ENCODE data around the gene SLC43A3. TPM values are rescaled to one million over a fixed set of nuclear protein-coding genes. Genes with fewer than 3 reads are reported as not detected.
"Not testable (repeated sequence)": the region's sequence is repeated elsewhere in the genome, so short reads cannot be mapped to it uniquely, and the experiment has no call there.

The SLC43A3 gene
- total RNA-seq, 1 experiment from 2014 or later = 0.41 TPM

DNA sequence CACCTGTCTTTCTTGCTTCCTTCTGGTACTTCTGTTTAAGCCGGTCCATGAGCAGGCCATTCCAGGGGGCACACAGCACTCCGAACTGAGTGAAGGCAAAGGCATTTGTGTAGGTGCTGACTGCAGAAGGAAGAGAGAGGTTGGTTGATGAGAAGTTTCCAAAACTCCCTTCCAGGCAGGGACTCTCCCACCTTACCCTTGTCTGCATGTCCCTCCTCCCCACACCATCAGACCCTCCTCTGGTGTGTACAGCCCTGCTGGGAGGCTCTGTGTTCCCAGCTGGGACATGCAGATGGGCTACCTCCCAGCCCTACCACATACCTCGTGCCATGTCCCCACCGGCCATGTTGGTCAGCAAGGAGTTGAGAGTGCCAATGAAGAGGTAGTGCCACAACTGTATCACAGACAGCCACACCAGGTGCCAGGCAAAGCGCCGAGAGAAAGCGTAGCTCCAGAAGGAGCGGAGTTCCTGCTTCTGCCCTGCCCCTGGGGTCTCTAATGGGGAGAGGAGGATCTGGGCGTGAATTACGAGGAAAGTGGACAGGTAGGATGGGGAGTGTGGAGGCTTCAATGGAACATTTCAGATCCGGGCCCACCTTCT is 12.2 kb downstream of the SLC43A3 start:
- in situ Hi-C loops (cut with HindIII; ENCODE audit: low pct_unique_long_range_greater_than_20kb, low sequenced_read_pairs) = no loop called here
- no peak for DNase-seq (ENCODE audit: low read depth)

DNA sequence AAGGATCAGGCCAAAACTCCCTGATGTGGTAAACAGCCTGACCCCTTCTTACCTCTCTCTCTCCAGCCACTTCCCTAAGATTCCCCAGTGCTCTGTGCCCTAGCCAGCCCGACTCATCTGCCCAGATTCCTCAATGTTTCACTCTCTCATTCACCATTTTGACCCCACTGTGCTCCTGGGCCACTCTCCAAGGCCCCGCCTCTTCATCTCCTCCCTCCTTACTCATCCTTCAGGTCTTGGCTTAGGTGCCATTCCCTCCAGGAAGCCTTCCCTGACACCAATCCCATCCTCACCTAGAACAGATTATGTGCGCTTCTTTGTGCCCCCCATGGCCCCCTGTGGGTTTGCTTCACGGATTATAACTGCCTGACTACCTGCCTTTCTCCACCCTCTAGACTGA is 13.2 kb downstream of the SLC43A3 start:
- in situ Hi-C loops (cut with HindIII; ENCODE audit: low pct_unique_long_range_greater_than_20kb, low sequenced_read_pairs) = no loop called here
- DNase-seq (ENCODE audit: low read depth) = no peak

DNA sequence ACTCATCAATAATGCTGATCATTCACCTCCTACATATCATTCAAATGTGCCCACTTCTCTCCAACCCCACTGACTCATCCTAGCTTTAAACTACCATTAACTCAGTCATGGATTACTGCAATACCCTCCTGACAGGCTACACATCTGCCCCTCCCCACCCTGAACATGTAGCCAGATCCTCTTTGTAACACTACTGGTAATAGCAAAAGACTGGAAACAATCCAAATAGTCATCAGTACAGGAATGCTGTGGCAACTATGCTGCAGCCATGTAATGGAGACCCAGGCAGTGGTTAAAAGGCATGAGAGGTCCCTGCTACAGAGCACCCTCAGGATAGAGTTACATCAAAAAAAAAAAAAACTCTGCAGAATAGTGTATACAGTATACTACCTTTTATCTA is 16.6 kb downstream of the SLC43A3 start:
- in situ Hi-C loops (cut with HindIII; ENCODE audit: low pct_unique_long_range_greater_than_20kb, low sequenced_read_pairs) = no loop called here
- no peak for DNase-seq (ENCODE audit: low read depth)

DNA sequence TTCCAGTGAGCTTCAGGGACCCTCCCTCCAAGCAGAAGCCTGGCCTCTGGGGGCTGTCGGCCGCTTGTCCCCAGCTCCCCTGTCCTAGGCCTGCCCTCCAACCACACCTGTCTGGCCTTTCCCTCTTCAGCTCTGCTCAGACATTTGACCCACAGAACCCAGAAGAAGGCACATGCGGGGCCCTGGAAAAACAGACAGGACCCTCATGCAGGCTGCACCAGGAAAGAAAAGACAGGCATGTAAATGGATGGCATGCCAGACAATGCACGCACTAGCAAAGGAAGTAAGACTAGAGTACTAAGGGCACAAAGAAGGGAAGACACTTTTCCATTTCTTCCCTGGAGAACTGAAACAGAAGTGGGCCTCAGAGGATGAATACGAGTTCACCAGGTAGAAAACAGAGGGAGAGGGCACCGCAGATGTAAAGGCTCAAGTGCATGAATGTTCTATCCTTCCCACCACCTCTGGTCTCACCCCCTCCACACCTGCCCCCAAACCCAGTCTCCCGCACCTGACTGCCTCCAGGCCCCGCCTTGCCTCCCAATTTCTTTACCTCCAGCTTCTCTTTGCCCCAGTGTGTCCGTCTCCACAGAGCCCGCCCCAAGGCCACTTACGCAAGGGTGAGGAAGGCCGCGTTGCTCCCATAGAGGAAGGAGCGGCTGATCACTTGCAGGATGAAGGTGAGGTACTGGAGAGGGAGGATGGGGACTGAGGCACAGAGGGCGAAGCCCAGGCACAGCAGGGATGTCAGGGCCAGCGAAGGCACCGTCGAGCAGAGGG is 17.4 kb downstream of the SLC43A3 start:
- no peak for DNase-seq (ENCODE audit: low read depth)
- in situ Hi-C loops (cut with HindIII; ENCODE audit: low pct_unique_long_range_greater_than_20kb, low sequenced_read_pairs) = no loop called here

DNA sequence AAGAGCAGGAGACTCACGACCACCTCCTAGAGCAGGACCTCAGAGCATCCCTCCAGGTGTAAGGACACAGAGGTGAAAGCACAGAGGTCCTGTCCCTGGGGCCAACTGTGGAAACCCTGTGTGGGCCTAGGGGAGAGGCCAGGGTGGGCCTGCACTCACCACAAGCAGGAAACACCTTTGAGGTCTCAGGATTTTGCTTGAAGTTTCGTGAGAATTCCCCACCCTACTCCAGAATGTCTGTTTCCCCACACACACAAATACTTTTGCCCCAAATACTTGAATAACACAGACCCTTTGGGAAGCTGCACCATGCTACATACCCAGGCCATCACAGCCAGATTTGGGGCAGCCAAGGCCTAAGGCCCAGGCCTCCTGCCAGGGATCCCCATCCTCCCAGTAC is 18.1 kb downstream of the SLC43A3 start:
- in situ Hi-C loops (cut with HindIII; ENCODE audit: low pct_unique_long_range_greater_than_20kb, low sequenced_read_pairs) = no loop called here

DNA sequence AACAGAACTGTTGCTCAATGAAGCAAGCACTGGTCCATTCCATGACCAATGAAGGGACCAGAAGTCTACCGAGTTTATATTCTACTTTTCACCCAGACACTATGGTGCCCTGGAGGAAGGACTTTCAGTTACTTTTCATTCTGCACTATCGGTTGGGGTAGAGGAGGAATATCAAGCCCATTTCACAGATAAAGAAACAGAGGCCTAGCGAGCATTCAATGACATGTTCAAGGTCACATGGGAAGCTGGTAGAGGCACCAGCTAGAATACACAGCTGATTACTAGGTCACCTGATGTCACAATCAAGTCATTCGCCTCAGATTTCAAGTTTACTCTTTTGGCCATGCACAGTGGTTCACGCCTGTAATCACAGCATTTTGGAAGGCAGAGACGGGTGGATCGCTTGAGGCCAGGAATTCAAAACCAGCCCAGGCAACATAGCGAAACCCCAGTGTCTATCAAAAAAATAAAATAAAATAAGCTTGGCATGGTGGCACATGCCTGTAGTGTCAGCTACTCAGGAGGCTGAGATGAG is 18.9 kb downstream of the SLC43A3 start:
- DNase-seq (ENCODE audit: low read depth) = no peak
- in situ Hi-C loops (cut with HindIII; ENCODE audit: low pct_unique_long_range_greater_than_20kb, low sequenced_read_pairs) = no loop called here

More for the DNA sequence above, 18.1 kb downstream of the SLC43A3 start:
- DNase-seq (ENCODE audit: low read depth) = no peak

DNA sequence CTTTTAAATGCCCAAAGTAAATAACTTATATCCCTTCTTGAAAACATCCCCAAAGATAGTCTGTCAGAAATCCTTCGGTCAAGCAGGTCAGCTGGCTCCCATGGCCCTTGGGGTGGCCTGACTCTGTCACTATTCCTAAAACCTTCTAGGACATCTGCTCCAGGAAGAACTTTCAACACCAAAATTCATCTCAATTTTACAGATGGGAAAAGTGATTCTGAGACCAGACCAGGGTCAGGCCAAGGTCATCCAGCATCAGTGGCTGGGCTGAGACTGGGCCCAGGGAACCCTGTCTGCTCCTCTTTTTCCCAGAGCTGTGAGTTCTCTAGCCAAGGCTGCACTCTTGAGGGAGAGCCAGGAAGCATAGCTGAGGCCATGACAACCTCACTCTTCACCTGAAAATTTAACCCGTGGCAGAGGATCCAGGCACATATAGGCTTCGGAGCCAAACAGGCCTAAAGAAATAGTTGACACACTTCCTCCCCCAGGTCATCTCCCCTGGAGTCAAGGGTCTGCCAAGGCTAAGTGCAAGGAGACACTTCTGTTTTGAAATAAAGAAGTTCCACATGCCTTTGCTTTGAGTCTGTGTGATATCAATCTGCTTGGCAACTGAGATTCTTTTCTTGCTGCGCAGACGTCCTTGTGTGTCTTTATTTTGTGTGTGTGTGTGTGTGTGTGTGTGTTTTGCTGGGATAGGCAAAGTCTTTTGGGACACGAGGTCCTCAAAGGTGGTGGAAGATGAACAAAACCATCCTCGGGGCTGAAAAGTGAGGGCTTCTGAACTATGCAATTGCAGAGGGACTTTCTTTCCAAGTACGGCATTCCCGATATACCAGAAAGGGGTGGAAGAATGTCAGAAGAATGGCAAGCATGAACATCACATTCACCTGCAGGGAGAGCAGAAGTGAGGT is 19.7 kb downstream of the SLC43A3 start:
- no peak for DNase-seq (ENCODE audit: low read depth)
- in situ Hi-C loops (cut with HindIII; ENCODE audit: low pct_unique_long_range_greater_than_20kb, low sequenced_read_pairs) = no loop called here

DNA sequence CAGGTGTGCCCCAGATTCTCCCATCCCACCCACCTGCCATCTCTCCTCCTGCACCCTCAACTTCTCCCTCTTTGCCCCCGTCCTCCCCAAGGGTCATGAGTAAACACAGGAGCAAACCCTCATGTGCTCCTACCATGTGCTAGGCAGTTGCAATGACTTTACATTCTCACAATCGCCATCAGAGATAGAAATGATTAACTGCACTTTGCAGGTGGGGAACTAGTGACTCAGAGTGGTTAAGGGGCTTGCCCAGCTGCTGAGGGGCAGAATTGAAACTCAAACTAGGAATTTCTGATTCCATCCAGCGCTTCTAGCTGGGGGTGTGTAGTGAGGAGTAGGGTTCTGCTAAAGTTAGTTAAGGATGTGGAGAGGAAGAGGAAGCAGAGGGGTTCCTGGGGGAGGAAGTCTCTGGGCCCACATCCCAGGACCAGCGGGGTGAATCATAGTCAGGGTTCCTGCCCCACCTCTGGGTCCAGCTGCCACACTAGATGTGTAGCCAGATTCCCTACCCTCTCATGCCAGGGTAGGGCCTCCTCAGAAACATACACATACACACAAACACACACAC is 20.5 kb downstream of the SLC43A3 start:
- in situ Hi-C loops (cut with HindIII; ENCODE audit: low pct_unique_long_range_greater_than_20kb, low sequenced_read_pairs) = no loop called here
- peak; percentile 19 for DNase-seq (ENCODE audit: low read depth)

DNA sequence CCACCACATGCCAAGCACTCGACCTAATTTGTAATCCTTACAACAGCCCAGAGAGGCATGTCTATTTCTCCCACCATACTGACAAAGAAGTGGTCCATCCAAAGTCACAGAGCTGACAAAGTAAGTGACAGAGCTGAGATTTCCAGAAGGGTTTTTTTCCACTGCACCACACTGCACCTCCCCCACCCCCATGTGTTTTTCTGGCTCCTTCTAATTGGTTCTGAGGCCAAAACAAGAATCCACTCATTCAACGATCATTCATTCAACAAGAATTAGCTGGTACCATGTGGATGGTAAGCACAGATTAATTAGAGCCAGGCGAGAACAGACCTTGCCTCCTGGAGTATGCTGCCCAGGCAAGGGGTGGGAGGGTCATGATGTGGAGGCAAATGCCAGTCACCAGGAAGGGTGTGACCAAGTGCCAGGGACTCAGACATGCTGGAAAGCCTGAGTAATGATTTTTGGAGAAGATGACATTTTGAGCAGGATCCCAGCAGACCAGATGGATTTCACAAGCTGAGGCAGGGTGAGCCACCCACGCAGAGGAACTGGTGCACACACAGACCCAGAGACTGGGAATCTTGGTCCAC is 21.6 kb downstream of the SLC43A3 start:
- in situ Hi-C loops (cut with HindIII; ENCODE audit: low pct_unique_long_range_greater_than_20kb, low sequenced_read_pairs) = no loop called here
- no peak for DNase-seq (ENCODE audit: low read depth)

DNA sequence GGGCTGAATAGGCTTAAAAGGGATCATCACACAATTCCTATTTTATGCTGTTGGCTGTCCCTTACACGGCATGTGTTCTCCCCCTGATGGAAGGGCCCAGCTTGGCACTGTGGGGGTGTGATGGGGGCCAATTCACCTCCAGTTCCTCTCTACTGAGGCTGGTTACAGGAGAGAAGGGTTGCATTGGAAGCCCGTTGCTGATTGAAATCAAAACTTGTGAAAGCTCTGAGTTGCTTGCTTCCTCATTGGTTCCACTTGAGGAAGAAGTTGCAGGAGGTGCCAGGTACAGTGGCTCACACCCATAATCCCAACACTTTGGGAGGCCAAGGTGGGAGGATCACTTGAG is 23.1 kb downstream of the SLC43A3 start:
- in situ Hi-C loops (cut with HindIII; ENCODE audit: low pct_unique_long_range_greater_than_20kb, low sequenced_read_pairs) = no loop called here
- no peak for DNase-seq (ENCODE audit: low read depth)

DNA sequence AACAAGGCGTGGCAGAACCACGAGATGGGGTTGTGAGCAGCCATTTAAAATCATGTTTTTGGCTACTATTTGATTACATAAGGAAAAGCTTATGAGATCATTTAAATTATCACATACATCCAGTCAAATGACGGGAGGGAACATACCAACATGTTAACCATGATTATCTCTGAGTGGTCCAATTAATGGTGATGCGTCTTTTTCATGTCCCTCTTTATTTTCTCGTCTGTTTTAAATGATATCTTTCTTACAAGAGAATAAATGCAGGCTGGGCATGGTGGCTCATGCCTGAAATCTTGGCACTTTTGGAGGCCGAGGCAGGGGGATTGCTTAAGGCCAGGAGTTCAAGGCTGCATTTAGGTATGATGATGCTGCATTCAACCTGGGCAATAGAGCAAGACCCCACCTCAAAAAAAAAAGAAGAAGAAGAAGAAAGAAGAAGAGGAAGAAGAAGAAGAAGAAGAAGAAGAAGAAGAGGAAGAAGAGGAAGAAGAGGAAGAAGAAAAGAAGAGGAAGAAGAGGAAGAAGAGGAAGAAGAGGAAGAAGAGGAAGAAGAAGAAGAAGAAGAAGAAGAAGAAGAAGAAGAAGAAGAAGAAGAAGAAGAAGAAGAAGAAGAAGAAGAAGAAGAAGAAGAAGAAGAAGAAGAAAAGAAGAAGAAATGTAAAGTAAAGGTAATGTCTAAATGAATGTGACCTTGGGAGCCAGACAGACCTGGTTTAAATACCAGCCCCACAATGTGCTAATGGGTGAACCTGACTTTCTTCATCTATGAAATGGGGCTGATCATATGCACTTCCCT is 23.7 kb downstream of the SLC43A3 start:
- in situ Hi-C loops (cut with HindIII; ENCODE audit: low pct_unique_long_range_greater_than_20kb, low sequenced_read_pairs) = not testable (repeated sequence)

DNA sequence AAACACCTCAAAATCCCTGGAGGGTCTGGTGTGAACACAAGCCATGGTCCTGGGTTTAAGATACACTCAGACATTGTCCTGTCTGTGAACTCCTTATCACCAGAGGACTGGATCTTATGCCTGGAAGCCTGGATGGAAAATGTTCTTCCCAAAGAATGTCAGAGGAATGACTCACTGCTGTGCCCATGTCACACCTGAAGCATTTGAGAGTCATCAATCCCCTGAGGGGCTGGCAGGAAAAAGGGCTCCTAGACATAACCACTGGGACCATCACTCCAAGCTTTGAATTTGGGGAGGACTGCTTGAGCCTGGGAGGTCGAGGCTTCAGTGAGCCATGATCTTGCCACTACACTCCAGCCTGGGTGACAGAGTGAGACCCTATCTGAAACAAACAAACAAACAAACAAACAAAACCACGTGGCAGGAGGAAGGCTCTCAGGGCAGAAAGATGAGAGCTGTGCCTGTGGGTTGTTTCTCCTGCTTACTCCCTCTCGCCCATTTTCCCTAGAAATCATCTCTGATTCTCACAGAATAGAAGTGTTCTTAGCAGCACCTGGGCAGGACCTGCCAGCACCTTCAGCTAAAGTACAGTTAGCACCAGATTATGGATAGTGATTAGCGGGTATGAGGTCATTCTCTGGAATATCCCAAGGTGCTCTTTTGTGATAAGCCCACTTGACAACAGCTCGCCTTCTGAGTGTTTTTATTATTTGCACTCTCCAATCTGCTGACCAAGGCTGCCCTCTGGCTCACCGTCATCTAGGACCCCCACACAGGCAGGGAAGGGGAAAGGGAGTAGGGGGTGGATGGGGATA is 24.5 kb downstream of the SLC43A3 start:
- no peak for DNase-seq (ENCODE audit: low read depth)
- in situ Hi-C loops (cut with HindIII; ENCODE audit: low pct_unique_long_range_greater_than_20kb, low sequenced_read_pairs) = no loop called here

More for the DNA sequence above, 23.7 kb downstream of the SLC43A3 start:
- not testable (repeated sequence) for DNase-seq (ENCODE audit: low read depth)

DNA sequence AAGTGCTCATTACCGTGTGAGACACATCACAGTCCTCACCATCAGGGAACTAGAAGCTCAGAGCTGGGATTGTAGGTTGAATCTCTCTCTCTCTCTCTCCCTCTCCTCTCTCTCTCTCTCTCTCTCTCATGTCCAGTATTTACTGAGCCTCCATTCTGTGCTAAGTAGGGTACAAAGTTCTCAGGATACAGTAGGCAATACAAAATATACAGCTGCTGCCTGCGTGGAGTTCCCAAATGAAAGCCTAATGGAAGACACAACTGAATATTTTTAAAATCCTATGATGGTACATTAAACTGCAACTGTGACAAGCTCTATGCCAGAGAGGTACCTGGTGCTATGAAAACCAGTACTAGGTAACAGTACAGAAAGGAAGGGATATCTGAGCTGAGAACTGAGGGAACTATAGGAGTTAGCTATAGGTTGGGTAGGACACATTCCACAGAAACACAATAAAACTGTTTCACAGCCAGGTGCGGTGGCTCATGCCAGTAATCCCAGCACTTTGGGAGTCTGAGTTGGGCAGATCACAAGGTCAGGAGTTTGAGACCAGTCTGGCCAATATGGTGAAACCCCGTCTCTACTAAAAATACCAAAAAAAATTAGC is 26.8 kb downstream of the SLC43A3 start:
- DNase-seq (ENCODE audit: low read depth) = no peak
- in situ Hi-C loops (cut with HindIII; ENCODE audit: low pct_unique_long_range_greater_than_20kb, low sequenced_read_pairs) = no loop called here

DNA sequence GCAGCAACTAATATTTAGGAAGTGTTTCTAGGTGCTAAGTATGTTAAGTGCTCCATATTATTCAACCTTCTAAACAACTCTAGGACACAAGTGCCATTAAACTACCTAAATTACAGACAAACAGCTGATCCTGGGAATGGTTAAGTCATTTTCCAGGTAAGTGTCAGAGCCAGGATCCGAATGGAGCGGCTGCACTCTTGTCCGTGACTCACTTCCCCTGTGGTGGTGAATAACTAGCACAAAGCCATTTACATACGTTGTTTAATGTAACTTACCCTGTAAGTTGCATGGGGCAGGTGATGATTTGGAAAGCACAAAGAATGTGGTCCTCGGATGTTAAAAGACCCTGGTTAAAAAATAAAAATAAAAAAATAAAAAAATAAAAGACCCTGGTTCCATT is 27.7 kb downstream of the SLC43A3 start:
- DNase-seq (ENCODE audit: low read depth) = no peak
- in situ Hi-C loops (cut with HindIII; ENCODE audit: low pct_unique_long_range_greater_than_20kb, low sequenced_read_pairs) = no loop called here

DNA sequence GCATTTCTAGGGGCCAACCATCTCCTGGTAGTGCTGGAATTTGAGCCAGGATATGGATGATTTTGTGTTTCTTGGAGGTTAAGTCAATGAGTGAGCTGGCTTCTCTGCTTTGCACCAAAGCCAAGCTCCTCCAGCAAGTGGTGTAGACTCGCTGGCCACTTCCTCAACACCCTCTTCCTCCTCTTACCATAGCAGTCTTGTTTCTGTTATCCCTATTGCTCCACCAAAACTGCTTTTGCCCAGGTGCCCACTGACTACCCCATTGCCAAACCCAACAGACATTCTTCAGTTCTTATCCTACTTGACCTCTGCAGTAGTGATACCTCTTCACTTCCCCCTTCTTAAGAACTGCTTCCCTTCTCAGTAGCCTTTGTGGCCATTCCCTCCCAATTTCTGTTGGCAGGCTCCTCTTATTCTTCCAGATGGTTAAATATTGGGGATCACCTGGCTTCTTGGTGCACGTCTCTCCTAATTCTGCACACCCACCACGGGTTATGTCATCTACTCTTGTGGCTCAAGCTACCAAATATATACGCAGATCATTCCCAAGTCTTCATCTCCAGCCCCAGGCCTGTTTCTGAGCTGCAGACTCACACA is 29.4 kb downstream of the SLC43A3 start:
- in situ Hi-C loops (cut with HindIII; ENCODE audit: low pct_unique_long_range_greater_than_20kb, low sequenced_read_pairs) = no loop called here
- DNase-seq (ENCODE audit: low read depth) = no peak

DNA sequence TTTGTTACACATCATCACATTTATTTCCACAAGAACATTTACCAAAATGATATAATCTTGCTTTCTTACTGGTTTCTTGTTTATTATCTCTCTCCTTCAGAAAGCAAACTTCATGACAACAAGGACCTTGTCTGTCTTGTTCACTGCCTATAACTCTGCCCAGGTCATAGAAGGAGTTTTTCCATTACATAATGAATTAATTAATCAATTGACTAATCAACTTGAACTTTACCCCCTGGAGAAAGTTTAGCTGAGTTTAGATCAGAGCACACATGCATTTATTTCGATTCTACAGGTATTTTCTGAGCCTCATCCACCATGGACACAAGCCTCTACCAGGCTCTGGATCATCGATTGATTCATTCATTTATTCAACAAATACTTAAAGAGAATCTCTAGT is 30.2 kb downstream of the SLC43A3 start:
- DNase-seq (ENCODE audit: low read depth) = no peak
- in situ Hi-C loops (cut with HindIII; ENCODE audit: low pct_unique_long_range_greater_than_20kb, low sequenced_read_pairs) = no loop called here

Data from Caki2 (cell line).